GOT3 (cell line): ENCODE results near the gene DLAT.
"Not testable (repeated sequence)": the region's sequence is repeated elsewhere in the genome, so short reads cannot be mapped to it uniquely, and the experiment has no call there.

ENCODE experiments used
- DNase-seq: peaks from one replicate; lab custom pipeline; 2025; ENCODE audit warnings: mixed read lengths; lab: John Stamatoyannopoulos, UW

DLAT gene

GRCh38 chr11:112005422-112006094 is 19.6 kb upstream of the DLAT start:
- DNase-seq = no peak

- DNase-seq = not testable (repeated sequence)
These were observed 19.1 kb upstream of the DLAT start for GRCh38 chr11:112006095-112006441.

- DNase-seq = not testable (repeated sequence)
These were observed 13.8 kb upstream of the DLAT start for GRCh38 chr11:112011451-112011850.

- DNase-seq = no peak
These were observed 12.3 kb upstream of the DLAT start for GRCh38 chr11:112012874-112013273.

- DNase-seq = no peak
These were observed 11.6 kb upstream of the DLAT start for GRCh38 chr11:112013497-112014164.

GRCh38 chr11:112016088-112016764 is 9.0 kb upstream of the DLAT start:
- no peak for DNase-seq

GRCh38 chr11:112016765-112017376 is 8.3 kb upstream of the DLAT start:
- DNase-seq = no peak

- DNase-seq = no peak
These were observed 7.7 kb upstream of the DLAT start for GRCh38 chr11:112017538-112017937.

- DNase-seq = no peak
These were observed 6.1 kb upstream of the DLAT start for GRCh38 chr11:112019066-112019465.

GRCh38 chr11:112023104-112023503 is 2.1 kb upstream of the DLAT start:
- no peak for DNase-seq

GRCh38 chr11:112024178-112024772 is 933 bp upstream of the DLAT start:
- DNase-seq = no peak

- no peak for DNase-seq
These were observed 499 bp downstream of the DLAT start for GRCh38 chr11:112025707-112026106.

- DNase-seq = not testable (repeated sequence)
These were observed 1.7 kb downstream of the DLAT start for GRCh38 chr11:112026784-112027410.

GRCh38 chr11:112029460-112029859 is 4.3 kb downstream of the DLAT start:
- DNase-seq = no peak

- no peak for DNase-seq
These were observed 8.7 kb downstream of the DLAT start for GRCh38 chr11:112033902-112034301.

- no peak for DNase-seq
These were observed 12.3 kb downstream of the DLAT start for GRCh38 chr11:112037527-112037926.

GRCh38 chr11:112042161-112042960 is 17.2 kb downstream of the DLAT start:
- no peak for DNase-seq

- no peak for DNase-seq
These were observed 17.7 kb downstream of the DLAT start for GRCh38 chr11:112042961-112043304.

GRCh38 chr11:112044961-112045360 is 19.8 kb downstream of the DLAT start:
- no peak for DNase-seq

GRCh38 chr11:112046647-112047046 is 21.4 kb downstream of the DLAT start:
- not testable (repeated sequence) for DNase-seq

- DNase-seq = not testable (repeated sequence)
These were observed 23.0 kb downstream of the DLAT start for GRCh38 chr11:112048256-112048655.
